Duodenal mucosa (tissue), 2 donors: Measurements from ENCODE around the gene CXorf58.
"Not testable (repeated sequence)": the region's sequence is repeated elsewhere in the genome, so short reads cannot be mapped to it uniquely, and the experiment has no call there.

Experiments used
- H3K27ac ChIP-seq: one replicate; pipeline ENCODE4 v1.7.0; 2013; ENCODE audit warnings: low read depth, low read length
- H3K27me3 ChIP-seq, 2 donors: one replicate each; pipeline ENCODE4 v1.7.0; 2013; ENCODE audit warnings: low read length in 2 of 2, control low read depth in 1 of 2; ENCODE audit not compliant: insufficient read depth in 2 of 2, control insufficient read depth in 1 of 2
- H3K36me3 ChIP-seq, 2 donors: one replicate each; pipeline ENCODE4 v1.7.0; 2013; ENCODE audit warnings: low read length in 2 of 2, control low read depth in 1 of 2; ENCODE audit not compliant: insufficient read depth in 2 of 2, control insufficient read depth in 1 of 2
- H3K4me1 ChIP-seq, 2 donors: one replicate each; pipeline ENCODE4 v1.7.0; 2013; ENCODE audit warnings: low read length in 2 of 2, control low read depth in 1 of 2; ENCODE audit not compliant: insufficient read depth in 2 of 2, control insufficient read depth in 1 of 2
- H3K4me3 ChIP-seq, 2 donors: one replicate each; pipeline ENCODE4 v1.7.0; 2013; ENCODE audit warnings: low read length in 2 of 2, low read depth in 1 of 2
- H3K9ac ChIP-seq, 2 donors: one replicate each; pipeline ENCODE4 v1.7.0; 2013; ENCODE audit warnings: low read length in 2 of 2, low read depth in 1 of 2
- H3K9me3 ChIP-seq, 2 donors: one replicate each; pipeline ENCODE4 v1.7.0; 2013; ENCODE audit warnings: low read length in 2 of 2, control low read depth in 1 of 2; ENCODE audit not compliant: control insufficient read depth in 1 of 2

CXorf58 gene

GRCh38 chrX:23884427-23885024 is 23.3 kb upstream of the CXorf58 start:
- no peak overlapping the region for H3K9ac ChIP-seq
- no peaks in the 10 kb centered on the region for H3K9me3 ChIP-seq
- no peak overlapping the region for H3K4me3 ChIP-seq
- peaks cover 5 to 6% of the 10 kb centered on the region in 2 donors for H3K4me1 ChIP-seq
- no peaks in the 10 kb centered on the region for H3K27me3 ChIP-seq
- no peak overlapping the region for H3K27ac ChIP-seq
- no peaks in the 10 kb centered on the region for H3K36me3 ChIP-seq

DNA sequence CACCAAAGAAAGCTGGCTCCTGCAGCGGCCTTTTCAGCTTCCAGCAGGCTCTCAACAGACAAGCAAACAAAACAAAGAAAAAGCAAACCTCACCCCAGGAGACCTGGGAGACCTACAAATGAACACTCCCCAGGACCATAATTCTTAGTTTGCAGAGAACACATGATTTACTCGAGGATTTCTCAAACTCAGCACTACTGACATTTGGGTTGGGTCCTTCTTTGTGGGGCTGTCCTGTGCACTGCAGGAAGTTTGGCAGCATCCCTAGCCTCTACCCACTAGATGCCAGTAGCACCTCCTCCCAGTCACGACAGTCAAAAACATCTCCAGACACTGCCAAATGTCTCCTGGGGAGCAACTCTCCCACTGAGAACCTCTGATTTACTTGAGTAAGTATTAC is 22.0 kb upstream of the CXorf58 start:
- H3K4me1 ChIP-seq: peaks cover 5 to 6% of the 10 kb centered on the region in 2 donors
- no peak overlapping the region for H3K4me3 ChIP-seq
- no peaks in the 10 kb centered on the region for H3K27me3 ChIP-seq
- no peak overlapping the region for H3K9ac ChIP-seq
- H3K27ac ChIP-seq: no peak overlapping the region
- no peaks in the 10 kb centered on the region for H3K9me3 ChIP-seq
- no peaks in the 10 kb centered on the region for H3K36me3 ChIP-seq

DNA sequence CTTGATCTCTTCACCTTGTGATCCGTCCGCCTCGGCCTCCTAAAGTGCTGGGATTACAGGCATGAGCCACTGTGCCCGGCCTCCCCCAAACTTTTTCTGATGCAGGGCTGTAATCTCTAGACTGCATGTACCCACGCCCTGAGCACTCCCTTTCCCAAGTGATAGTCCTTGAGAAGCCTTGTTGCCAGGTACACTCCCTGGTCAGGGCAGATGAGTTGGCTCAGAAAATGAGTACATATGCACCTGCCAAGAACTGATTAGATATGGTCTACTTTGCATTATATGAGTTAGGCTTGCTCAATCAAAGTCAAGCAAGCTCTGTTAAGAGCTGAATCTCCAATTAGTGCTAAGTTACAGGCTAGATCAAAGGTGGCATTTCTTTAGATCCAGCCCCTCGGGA is 20.4 kb upstream of the CXorf58 start:
- H3K9ac ChIP-seq: no peak overlapping the region
- no peak overlapping the region for H3K4me3 ChIP-seq

GRCh38 chrX:23887918-23888317 is 19.9 kb upstream of the CXorf58 start:
- H3K27ac ChIP-seq: peak overlapping the region; percentile 63
- no peaks in the 10 kb centered on the region for H3K27me3 ChIP-seq
- H3K4me1 ChIP-seq: peaks cover 5 to 6% of the 10 kb centered on the region in 2 donors
- no peak overlapping the region for H3K9ac ChIP-seq
- H3K9me3 ChIP-seq: no peaks in the 10 kb centered on the region
- H3K36me3 ChIP-seq: no peaks in the 10 kb centered on the region
- no peak overlapping the region for H3K4me3 ChIP-seq

More for the DNA sequence above, 20.4 kb upstream of the CXorf58 start:
- Histone ChIP-seq H3K9me3 (no peaks in the 10 kb centered on the region), H3K36me3 (no peaks in the 10 kb centered on the region), H3K4me1 (peaks cover 5 to 6% of the 10 kb centered on the region in 2 donors), H3K27me3 (no peaks in the 10 kb centered on the region), H3K27ac (peak overlapping the region; percentile 63)

DNA sequence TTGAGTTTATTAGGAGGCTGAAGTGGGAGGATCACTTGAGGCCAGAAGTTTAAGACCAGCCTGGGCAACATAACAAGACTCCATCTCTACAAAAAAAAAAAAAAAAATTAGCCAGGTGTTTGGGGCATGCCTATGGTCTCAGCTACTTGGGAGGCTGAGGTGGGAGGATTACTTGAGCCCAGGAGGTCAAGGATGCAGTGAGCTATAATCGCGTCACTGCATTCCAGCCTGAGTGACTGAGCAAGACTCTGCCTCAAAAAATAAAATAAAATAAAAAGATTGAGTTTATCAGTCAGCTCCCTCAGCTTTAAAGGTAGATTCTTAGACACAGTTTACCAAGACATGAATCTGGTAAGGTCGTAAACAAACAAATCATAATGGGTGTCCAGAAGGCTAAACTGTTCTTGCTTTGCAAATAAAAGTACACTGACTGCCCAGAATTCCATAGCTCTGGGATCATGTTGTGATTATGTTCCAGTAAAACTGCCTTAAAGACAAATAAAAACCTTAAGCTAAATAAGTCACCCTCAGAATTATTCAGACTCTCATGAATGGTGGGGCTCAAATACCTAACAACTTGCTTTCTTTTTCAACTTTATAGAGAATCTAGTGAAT is 18.8 kb upstream of the CXorf58 start:
- no peak overlapping the region for H3K4me3 ChIP-seq
- H3K36me3 ChIP-seq: no peaks in the 10 kb centered on the region
- H3K27ac ChIP-seq: no peak overlapping the region
- no peaks in the 10 kb centered on the region for H3K27me3 ChIP-seq
- no peak overlapping the region for H3K9ac ChIP-seq
- peaks cover 0 to 6% of the 10 kb centered on the region in 2 donors for H3K4me1 ChIP-seq
- no peaks in the 10 kb centered on the region for H3K9me3 ChIP-seq

DNA sequence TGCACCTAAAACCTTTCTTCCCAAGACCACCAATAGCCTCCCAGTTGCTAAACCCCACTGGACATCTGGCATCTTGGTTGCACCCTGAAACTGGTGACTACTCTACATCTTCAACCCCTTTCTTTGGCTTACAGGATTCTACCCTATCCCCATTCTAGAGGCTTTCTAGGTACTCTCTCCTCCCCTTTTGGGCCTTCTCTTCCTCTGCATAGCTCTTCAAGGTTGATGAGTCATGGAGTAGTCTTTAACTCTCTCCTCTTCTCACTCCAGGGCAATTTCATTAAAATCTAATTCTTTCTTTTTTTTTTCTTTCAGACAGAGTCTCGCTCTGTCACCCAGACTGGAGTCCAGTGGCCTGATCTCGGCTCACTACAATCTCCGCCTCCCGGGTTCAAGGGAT is 16.9 kb upstream of the CXorf58 start:
- Histone ChIP-seq H3K27me3 (no peaks in the 10 kb centered on the region), H3K27ac (no peak overlapping the region), H3K36me3 (no peaks in the 10 kb centered on the region), H3K4me1 (peaks cover 0 to 1% of the 10 kb centered on the region in 2 donors), H3K9me3 (no peaks in the 10 kb centered on the region), H3K9ac (no peak overlapping the region), H3K4me3 (no peak overlapping the region)

GRCh38 chrX:23894993-23895392 is 12.8 kb upstream of the CXorf58 start:
- H3K4me3 ChIP-seq, H3K36me3 ChIP-seq, H3K9me3 ChIP-seq, H3K27me3 ChIP-seq, H3K4me1 ChIP-seq, H3K27ac ChIP-seq, H3K9ac ChIP-seq: not testable (repeated sequence)

DNA sequence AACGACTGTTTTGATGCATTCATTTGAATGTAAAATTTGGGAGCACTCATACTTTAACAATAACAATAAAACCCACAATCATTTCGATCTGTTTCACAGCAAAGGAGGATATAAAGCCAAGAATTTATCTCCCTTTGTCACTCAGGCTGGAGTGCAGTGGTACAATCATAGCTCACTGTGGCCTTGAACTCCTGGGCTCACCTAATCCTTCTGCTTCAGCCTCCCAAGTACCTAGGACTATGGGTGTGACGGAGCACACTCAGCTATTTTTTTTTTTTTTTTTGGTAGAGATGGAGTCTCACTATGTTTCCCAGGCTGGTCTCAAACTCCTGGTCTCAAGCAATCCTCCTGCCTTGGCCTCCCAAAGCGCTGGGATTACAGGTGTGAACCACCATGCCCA is 11.3 kb upstream of the CXorf58 start:
- H3K27ac ChIP-seq, H3K27me3 ChIP-seq, H3K9me3 ChIP-seq, H3K36me3 ChIP-seq, H3K9ac ChIP-seq, H3K4me3 ChIP-seq, H3K4me1 ChIP-seq: not testable (repeated sequence)

- Histone ChIP-seq H3K36me3 (no peaks in the 10 kb centered on the region), H3K9ac (no peak overlapping the region), H3K27me3 (no peaks in the 10 kb centered on the region), H3K9me3 (no peaks in the 10 kb centered on the region), H3K27ac (no peak overlapping the region), H3K4me3 (no peak overlapping the region), H3K4me1 (peaks cover 12 to 14% of the 10 kb centered on the region in 2 donors)
Observed at GRCh38 chrX:23896981-23897380, 10.8 kb upstream of the CXorf58 start.

- no peak overlapping the region for H3K27ac ChIP-seq
- H3K27me3 ChIP-seq: no peaks in the 10 kb centered on the region
- H3K4me3 ChIP-seq: no peak overlapping the region
- H3K4me1 ChIP-seq: peaks cover 16 to 19% of the 10 kb centered on the region in 2 donors
- H3K36me3 ChIP-seq: no peaks in the 10 kb centered on the region
- H3K9me3 ChIP-seq: no peaks in the 10 kb centered on the region
- no peak overlapping the region for H3K9ac ChIP-seq
Observed at GRCh38 chrX:23898412-23898959, 9.3 kb upstream of the CXorf58 start.
